Aortic smooth muscle cell (primary cell): ENCODE data around the gene TMSB15C. TPM values are rescaled to one million over a fixed set of nuclear protein-coding genes. Genes with fewer than 3 reads are reported as not detected.

Source experiments
- total RNA-seq: library from RNA; depleted of rRNA; stranded (reverse); fragments of >200 nt; gene quantifications from 2 replicates; pipeline ENCODE4 v1.2.3, GENCODE V29; 2014

Gene TMSB15C
- 1.3 and 1.6 TPM in 2 replicates for total RNA-seq

GRCh38 chrX:104075778-104076445, at the start of gene TMSB15C:
TMSB15C (minus strand) TSS chrX:104076236.

GRCh38 chrX:104112326-104112951, 36.4 kb upstream of the TMSB15C start, which contains the start of gene ZCCHC18:
ZCCHC18 (plus strand) TSS chrX:104112523; CDS start chrX:104114112, 1,589 bp downstream.

GRCh38 chrX:104039689-104040505, 36.1 kb downstream of the TMSB15C start, which contains the start of gene H2BW2:
H2BW2 (plus strand) TSS chrX:104039956; CDS start chrX:104039995, 39 bp downstream.

Other genes with a start within 250 kb of the TMSB15C start
- gene RAB9B, start 244.0 kb downstream of the TMSB15C start, total RNA-seq, result 0.50 and 0.66 TPM in 2 replicates
- 1.6 and 1.8 TPM in 2 replicates for gene TMSB15B, start 113.6 kb downstream of the TMSB15C start, total RNA-seq
- not detected in 2 replicates for gene H2BW1, start 62.5 kb downstream of the TMSB15C start, total RNA-seq
- gene H2BW2, start 36.3 kb downstream of the TMSB15C start, total RNA-seq, result not detected in 2 replicates
- gene ZCCHC18, start 36.3 kb upstream of the TMSB15C start, total RNA-seq, result 0.12 and 0.26 TPM in 2 replicates
- 10.6 and 19.9 TPM in 2 replicates for gene SLC25A53, start 80.8 kb upstream of the TMSB15C start, total RNA-seq
- gene FAM199X, start 90.2 kb upstream of the TMSB15C start, total RNA-seq, result 17.5 and 18.1 TPM in 2 replicates
- gene ESX1, start 178.7 kb upstream of the TMSB15C start, total RNA-seq, result not detected in 2 replicates